Nephron progenitor cell (in vitro differentiated cells): Measurements from ENCODE around the gene GFPT2.

Source experiments
- DNase-seq: peaks from one replicate; pipeline ENCODE4 v3.0.0; 2021
- H3K27ac Mint-ChIP-seq: 2 replicates; pipeline ENCODE4 v1.8.0; 2021; ENCODE audit warnings: mild to moderate bottlenecking, moderate library complexity, mixed read lengths
- H3K27me3 Mint-ChIP-seq: 2 replicates; pipeline ENCODE4 v1.8.0; 2021; ENCODE audit warnings: mild to moderate bottlenecking, low read depth, mixed read lengths; ENCODE audit not compliant: poor library complexity
- H3K36me3 Mint-ChIP-seq: 2 replicates; pipeline ENCODE4 v1.8.0; 2021; ENCODE audit warnings: low read depth, mixed read lengths
- H3K4me1 Mint-ChIP-seq: 2 replicates; pipeline ENCODE4 v1.8.0; 2021; ENCODE audit warnings: mixed read lengths
- H3K4me3 Mint-ChIP-seq: 2 replicates; pipeline ENCODE4 v1.8.0; 2021; ENCODE audit warnings: mild to moderate bottlenecking, moderate library complexity, mixed read lengths
- H3K9me3 Mint-ChIP-seq: 2 replicates; pipeline ENCODE4 v1.8.0; 2021; ENCODE audit warnings: mild to moderate bottlenecking, moderate library complexity, mixed read lengths
- CTCF ChIP-seq: fragments of 200-600 bp; sonication (generic); IDR thresholded peaks from 2 replicates; pipeline ENCODE4 v1.5.0; 2021; ENCODE audit warnings: antibody characterized with exemption

The GFPT2 gene

GRCh38 chr5:180323941-180324600 is 29.1 kb downstream of the GFPT2 start:
- Mint-ChIP-seq H3K36me3 (peaks cover 60% of the 10 kb centered on the region), H3K4me3 (no peak overlapping the region), H3K4me1 (peaks cover 10% of the 10 kb centered on the region), H3K27me3 (no peaks in the 10 kb centered on the region), H3K27ac (peak overlapping the region; percentile 67), H3K9me3 (no peaks in the 10 kb centered on the region)
- DNase-seq, result no peak
- TF ChIP-seq CTCF, result no peak

- Mint-ChIP-seq H3K4me3 (no peak overlapping the region), H3K27ac (peak overlapping the region; percentile 74), H3K4me1 (peaks cover 10% of the 10 kb centered on the region), H3K27me3 (no peaks in the 10 kb centered on the region), H3K9me3 (no peaks in the 10 kb centered on the region), H3K36me3 (peaks cover 59% of the 10 kb centered on the region)
- TF ChIP-seq CTCF, result no peak
- no peak for DNase-seq
These were observed 30.0 kb downstream of the GFPT2 start for GRCh38 chr5:180323160-180323559.

- no peak overlapping the region for H3K27ac Mint-ChIP-seq
- DNase-seq, result no peak
- no peak for TF ChIP-seq CTCF
- H3K27me3 Mint-ChIP-seq, result no peaks in the 10 kb centered on the region
- peaks cover 4% of the 10 kb centered on the region for H3K4me1 Mint-ChIP-seq
- H3K4me3 Mint-ChIP-seq, result no peak overlapping the region
- no peaks in the 10 kb centered on the region for H3K9me3 Mint-ChIP-seq
- peaks cover 71% of the 10 kb centered on the region for H3K36me3 Mint-ChIP-seq
These were observed 34.6 kb downstream of the GFPT2 start for GRCh38 chr5:180318456-180319089.

GRCh38 chr5:180316586-180316985 is 36.5 kb downstream of the GFPT2 start:
- no peaks in the 10 kb centered on the region for H3K9me3 Mint-ChIP-seq
- H3K27ac Mint-ChIP-seq, result no peak overlapping the region
- no peaks in the 10 kb centered on the region for H3K27me3 Mint-ChIP-seq
- peaks cover 60% of the 10 kb centered on the region for H3K36me3 Mint-ChIP-seq
- no peak for DNase-seq
- no peak for TF ChIP-seq CTCF
- no peaks in the 10 kb centered on the region for H3K4me1 Mint-ChIP-seq
- H3K4me3 Mint-ChIP-seq, result no peak overlapping the region

GRCh38 chr5:180315762-180316212 is 37.3 kb downstream of the GFPT2 start:
- no peaks in the 10 kb centered on the region for H3K9me3 Mint-ChIP-seq
- TF ChIP-seq CTCF, result peak; percentile 81

More at GRCh38 chr5:180315762-180316212, 37.3 kb downstream of the GFPT2 start:
- Mint-ChIP-seq H3K4me3 (no peak overlapping the region), H3K27ac (no peak overlapping the region), H3K4me1 (no peaks in the 10 kb centered on the region), H3K36me3 (peaks cover 60% of the 10 kb centered on the region), H3K27me3 (no peaks in the 10 kb centered on the region)
- DNase-seq, result peak; percentile 69
